Fibroblast of the aortic adventitia (primary cell): Measurements from ENCODE around the gene RRP1. TPM values are rescaled to one million over a fixed set of nuclear protein-coding genes. Genes with fewer than 3 reads are reported as not detected.

Experiments used
- DNase-seq: peaks from one replicate; pipeline ENCODE4 v3.0.0-alpha.2; 2010; ENCODE audit warnings: low read depth
- H3K4me3 ChIP-seq: 2 replicates; pipeline ENCODE4 v1.5.1; 2011; ENCODE audit warnings: low read depth, mild to moderate bottlenecking, control low read depth, low read length, moderate library complexity
- small RNA-seq: library from RNA; depleted of rRNA; stranded (forward); fragments of <200 nt; gene quantifications from one replicate; pipeline ENCODE3, GENCODE V24; 2012
- total RNA-seq: library from RNA; depleted of rRNA; stranded (reverse); fragments of >200 nt; gene quantifications from 2 replicates; pipeline ENCODE4 v1.2.3, GENCODE V29; 2012; ENCODE audit warnings: low replicate concordance
- TF ChIP-seq, protein P1 (sequence below): IDR thresholded peaks from 2 replicates; pipeline ENCODE4 v1.5.1; 2011; ENCODE audit warnings: mild to moderate bottlenecking, low read length, control low read depth, inconsistent platforms; ENCODE audit not compliant: insufficient read depth

Gene RRP1
- total RNA-seq, 1 donor: 23.0 TPM

- no peak for DNase-seq
- no peak overlapping the region for H3K4me3 ChIP-seq
- TF ChIP-seq, protein P1, sequence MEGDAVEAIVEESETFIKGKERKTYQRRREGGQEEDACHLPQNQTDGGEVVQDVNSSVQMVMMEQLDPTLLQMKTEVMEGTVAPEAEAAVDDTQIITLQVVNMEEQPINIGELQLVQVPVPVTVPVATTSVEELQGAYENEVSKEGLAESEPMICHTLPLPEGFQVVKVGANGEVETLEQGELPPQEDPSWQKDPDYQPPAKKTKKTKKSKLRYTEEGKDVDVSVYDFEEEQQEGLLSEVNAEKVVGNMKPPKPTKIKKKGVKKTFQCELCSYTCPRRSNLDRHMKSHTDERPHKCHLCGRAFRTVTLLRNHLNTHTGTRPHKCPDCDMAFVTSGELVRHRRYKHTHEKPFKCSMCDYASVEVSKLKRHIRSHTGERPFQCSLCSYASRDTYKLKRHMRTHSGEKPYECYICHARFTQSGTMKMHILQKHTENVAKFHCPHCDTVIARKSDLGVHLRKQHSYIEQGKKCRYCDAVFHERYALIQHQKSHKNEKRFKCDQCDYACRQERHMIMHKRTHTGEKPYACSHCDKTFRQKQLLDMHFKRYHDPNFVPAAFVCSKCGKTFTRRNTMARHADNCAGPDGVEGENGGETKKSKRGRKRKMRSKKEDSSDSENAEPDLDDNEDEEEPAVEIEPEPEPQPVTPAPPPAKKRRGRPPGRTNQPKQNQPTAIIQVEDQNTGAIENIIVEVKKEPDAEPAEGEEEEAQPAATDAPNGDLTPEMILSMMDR: no peak
These were observed 61.4 kb downstream of the RRP1 start for GRCh38 chr21:43850728-43851295.

DNA sequence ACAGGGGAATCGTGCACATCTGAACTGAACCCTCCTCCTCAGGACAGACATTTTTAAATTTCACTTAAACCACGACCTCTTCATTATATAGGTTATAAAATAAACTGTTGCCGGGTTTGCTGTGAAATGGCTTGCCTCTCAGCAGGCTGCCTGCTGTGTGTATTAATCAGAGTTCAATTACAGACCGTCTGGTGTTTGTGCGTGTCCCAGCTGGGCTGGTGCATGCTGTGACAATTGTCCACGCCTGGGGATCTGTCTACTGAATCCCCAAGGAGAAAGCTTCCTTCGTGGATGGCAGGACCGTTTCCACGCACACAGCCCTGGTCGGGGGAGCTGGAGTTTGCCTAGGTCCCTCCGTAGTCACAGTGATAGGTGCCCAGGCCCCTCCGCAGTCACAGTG lies 62.2 kb downstream of the RRP1 start:
- TF ChIP-seq, protein P1: no peak
- no peak overlapping the region for H3K4me3 ChIP-seq
- DNase-seq: no peak

DNA sequence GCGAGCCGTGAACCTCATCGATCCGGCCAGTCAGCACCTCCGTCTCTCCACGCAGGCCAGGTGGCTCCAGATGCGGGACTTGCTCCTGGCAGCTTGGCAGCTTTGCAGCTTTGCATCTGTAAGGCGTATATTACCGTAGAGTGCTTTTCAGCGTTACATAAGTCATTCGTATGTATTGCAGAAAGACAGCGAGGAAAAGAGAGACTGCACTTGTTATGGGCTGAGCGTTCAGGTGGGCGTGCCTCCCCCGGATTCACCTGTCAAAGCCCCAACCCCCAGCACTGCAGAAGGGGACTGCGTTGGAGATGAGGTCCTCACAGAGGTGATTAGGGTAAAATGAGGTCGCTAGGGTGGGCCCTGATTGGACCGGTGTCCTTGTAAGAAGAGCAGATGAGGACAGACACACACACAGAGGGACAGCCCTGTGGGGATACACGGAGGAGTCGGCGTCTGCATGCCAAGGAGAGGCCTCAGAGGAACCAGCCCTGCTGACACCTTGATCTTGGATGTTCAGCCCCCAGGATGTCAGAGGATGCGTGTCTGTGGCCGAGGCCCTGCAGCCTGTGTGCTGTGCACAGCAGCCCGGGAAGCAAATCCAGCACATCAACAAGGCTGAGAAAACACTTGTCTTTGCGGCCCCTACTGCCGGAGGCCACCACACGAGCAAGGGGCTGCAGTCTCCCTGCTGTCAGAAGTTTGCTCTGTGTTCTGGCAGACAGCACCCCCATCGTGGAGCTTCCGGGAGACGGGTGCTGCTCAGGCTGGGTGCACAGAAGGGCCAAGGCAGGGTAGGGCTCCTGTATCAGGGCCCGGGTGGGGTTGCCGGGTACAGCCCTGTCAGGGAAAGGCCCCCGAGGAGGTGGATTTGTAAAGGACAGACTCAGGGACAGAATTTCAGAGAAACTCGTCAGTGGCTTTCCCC lies 64.7 kb downstream of the RRP1 start:
- TF ChIP-seq, protein P1: no peak
- no peak overlapping the region for H3K4me3 ChIP-seq
- no peak for DNase-seq

Small RNAs within 50 kb of the gene (small RNA-seq; reads per million reads assigned to genes)
- not detected for gene AP001052.1

Other genes starting within 250 kb of the RRP1 start
- gene HSF2BP, start 130.1 kb upstream of the RRP1 start, total RNA-seq: 2.3 and 7.3 TPM in 2 replicates
- 24.2 and 40.4 TPM in 2 replicates for gene RRP1B, start 130.0 kb upstream of the RRP1 start, total RNA-seq
- gene PDXK, start 70.4 kb upstream of the RRP1 start, total RNA-seq: 69.4 and 105 TPM in 2 replicates
- 5.5 and 32.2 TPM in 2 replicates for gene CSTB, start 13.3 kb upstream of the RRP1 start, total RNA-seq
- gene AGPAT3, start 75.6 kb downstream of the RRP1 start, total RNA-seq: 16.3 and 29.0 TPM in 2 replicates
- gene TRAPPC10, start 222.7 kb downstream of the RRP1 start, total RNA-seq: 25.3 and 43.1 TPM in 2 replicates